Effector CD4-positive, alpha-beta T cell (primary cell): ENCODE data around the gene STRN4.

ENCODE experiments used
- DNase-seq: peaks from one replicate; pipeline ENCODE4 v3.0.0-alpha.2; 2020

STRN4 gene

DNA sequence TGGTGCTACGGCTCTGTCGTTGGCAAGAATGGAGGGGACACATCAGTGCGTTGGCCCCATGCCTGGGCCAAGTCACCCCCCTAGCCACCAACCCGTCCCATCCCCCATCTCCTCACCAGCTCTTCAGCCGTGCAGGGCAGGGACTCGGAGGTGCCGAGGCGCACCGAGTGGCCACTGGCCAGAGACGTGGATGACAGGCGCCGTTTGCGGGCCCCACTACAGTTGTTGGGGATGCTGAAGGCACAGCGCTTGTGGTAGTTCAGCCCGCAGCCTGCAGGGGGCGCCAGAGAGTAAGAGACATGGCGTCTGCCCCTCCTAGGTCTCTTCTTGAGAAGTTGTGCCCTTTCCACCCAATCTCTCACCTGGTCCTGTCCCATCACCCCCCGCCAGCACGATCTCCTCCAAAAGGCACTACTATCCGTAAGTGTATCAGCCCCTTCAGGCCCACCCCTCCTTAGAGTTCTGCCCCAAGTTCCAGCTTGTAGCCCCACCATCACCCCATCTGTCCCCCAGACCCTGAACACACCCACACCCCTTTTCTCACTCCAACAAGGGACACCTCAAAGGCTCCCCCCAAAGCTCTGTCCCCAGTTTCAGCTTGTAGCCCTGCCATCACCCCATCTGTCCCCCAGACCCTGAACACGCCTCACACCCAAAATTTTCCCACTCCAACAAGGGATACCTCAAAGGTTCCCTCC, 41.7 kb downstream of the STRN4 start:
- DNase-seq = peak; percentile 87

- no peak for DNase-seq
Measured at GRCh38 chr19:46700704-46701103, 45.5 kb downstream of the STRN4 start.

DNA sequence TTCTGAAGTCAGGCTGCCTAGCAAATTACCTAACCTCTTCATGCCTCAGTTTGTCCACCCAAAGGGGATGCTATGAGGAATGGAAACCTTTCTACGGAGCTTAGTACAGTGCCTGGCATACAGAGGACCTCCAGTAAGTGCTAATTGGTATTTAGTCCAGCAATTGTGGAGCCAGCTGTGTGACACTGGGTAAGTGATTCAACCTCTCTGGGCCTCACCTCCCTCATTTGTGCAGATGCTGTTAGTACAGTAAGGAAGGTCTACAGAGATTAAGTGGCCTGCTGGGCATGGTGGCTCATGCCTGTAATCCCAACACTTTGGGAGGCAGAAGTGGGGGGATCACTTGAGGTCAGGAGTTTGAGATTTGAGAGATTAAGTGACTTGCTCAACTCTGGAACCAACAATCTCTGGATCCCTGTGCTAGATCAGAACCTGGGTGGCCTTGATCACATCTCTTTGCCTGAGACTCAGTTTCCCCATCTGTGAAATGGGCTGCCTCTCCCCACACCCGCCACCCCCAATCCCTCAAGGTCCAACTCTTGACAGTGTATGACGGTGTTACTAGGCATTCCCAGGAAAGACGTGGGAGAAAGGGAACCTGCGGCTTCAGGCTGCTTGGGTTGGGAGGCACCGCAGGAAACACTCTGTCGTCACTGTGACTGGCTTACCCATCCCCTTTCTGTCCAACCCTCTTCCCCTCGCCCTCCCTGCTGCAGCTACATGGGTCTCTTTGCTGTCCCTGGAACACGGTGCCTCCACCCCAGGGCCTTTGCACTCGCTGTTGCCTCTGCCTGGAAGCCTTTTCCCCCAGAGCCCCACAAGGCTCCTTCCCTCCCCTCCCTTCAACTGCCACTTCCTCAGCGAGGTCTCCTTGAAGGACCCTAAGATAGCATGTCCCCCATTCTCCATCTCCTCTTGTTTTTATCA, 47.6 kb downstream of the STRN4 start:
- DNase-seq = no peak

DNA sequence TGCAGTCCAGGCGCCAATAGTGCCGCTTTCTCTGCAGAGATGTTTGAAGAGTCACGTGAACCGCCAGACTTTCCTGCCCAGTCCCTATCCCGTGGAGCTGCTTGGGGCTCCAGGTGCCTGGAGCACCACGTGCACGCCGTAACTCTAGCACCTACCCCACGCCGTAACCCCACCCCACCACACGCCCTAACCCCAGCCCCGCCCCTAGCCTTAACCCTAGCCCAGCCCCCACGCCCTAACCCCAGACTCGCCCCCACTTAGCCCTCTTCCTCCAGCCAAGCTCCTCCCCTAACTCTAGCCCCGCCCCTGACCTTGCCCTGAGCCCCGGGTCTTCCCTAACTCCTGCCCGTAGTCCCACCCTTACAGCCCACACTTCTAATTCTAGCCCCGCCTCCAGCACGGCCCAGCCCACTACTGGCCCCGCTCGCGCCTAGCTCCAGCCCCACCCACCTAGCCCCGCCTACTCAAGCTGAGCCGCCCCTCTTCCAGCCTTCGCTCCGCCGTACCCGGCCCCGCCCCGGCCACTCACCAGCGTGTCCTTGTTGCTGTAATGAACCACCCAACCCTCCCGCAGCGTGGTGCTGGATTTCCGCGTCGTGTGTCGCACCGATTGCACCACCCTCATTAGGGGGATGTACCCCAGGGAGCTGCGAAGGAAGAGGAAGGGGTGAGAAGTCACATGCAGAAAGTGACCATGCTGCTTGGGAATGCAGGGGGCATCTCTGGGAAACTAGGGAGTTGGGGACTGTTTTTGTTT, 48.9 kb downstream of the STRN4 start:
- no peak for DNase-seq

- DNase-seq = no peak
Measured at GRCh38 chr19:46696866-46697203, 49.4 kb downstream of the STRN4 start.

GRCh38 chr19:46696052-46696451, 50.2 kb downstream of the STRN4 start:
- DNase-seq = no peak

DNA sequence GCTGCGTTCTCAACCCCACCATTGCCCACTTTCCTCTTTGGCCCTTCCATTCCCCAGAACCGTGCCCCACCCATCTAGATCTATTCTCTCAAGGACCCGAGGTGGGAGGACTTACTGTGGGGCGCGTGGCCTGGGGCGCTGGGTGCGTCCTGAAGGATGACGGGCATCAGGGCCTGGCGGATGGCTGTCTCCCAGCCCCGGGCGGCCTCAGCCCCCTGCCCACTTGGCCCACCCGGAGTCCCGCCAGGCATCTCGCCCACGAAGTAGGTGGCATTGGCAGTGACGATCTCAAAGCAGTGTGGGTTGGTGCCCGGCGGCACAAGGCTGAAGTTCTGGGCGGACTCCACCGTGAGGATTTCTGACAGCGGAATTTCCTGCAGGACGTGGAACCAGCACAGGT, 52.5 kb downstream of the STRN4 start:
- no peak for DNase-seq

GRCh38 chr19:46692918-46693722, 53.1 kb downstream of the STRN4 start:
- DNase-seq = no peak

DNA sequence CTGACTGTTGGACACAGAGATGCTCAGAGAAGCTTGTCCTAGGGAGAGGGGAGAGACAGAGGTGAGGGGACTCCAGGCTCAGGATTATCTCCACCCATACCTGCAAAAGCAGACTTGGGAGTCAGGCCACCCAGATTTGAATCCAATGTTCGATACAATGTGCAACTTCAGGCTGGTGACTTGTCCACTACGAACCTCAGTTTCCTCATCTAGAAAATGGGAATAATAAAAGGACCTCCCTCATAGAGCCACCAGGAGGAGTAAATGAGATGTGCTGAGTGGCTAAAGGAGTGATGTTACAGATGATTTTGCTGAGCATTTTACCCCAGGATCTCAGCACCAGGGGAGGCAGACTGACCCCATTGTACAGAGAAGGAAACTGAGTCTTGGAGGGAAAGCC, 54.3 kb downstream of the STRN4 start:
- DNase-seq = no peak

DNA sequence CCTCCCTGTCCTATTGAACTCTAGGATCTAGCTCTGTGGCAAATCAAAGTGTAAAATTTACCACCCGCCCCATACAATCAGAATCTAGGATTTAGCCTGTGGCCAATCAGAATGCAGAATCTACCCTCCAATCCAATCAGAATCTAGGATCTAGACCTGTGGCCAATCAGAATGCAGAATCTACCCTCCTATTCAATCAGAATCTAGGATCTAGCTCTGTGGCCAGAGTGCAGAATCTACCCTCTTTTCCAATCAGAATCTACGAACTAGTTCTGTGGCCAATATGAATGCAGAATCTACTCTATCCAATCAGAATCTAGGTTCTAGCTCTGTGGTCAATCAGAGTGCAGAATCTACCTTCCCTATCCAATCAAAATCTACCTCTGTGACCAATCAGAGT, 55.1 kb downstream of the STRN4 start:
- no peak for DNase-seq

DNA sequence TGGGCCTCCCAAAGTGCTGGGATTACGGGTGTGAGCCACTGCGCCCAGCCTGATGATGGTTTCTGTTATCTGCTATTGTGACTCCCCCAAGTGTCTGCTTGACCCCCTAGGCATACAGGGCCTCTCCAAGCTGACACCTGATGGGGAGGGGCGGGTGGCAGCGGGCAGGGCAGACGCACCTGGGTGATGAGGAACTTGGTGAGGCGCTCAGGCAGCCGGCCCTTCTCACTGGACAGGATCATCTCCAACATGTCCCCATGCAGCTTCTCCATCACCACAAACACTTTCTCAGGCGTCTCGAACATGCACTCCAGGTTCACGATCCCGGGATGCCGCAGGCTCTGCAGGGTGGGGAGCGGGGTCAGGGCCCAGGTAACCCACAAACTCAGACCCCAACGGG, 56.9 kb downstream of the STRN4 start:
- DNase-seq = no peak

DNA sequence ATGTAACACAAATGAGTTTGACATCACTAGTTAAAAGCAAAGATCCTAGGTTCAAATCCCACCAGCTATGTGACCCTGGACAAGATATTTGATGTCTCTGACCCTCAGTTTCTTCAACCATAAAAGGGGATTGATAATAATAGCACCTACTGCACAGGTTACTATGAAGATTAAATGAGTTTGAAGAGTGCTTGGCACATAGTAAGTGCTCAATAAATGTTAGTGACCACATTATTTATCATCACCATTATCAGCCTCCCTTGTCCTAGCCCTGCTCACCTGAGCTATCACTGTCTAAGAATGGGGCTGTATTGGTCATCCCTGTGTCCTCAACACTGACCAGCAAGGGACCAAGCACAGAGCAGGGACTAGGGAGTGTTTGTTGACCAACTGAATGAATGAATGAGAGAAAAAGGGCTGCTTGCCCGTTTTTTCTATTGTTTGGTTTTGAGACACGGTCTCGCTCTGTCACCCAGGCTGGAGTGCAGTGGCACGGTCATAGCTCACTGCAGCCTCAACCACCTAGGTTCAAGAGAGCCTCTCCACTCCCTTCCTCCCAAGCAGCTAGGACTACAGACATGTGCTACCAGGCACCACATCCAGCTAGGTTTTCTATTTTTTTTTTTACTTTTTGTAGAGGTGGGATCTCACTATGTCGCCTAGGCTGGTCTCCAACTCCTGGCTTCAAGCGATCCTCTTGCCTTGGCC, 58.7 kb downstream of the STRN4 start:
- DNase-seq = no peak

- DNase-seq = no peak
Measured at GRCh38 chr19:46685189-46685588, 61.1 kb downstream of the STRN4 start.

DNA sequence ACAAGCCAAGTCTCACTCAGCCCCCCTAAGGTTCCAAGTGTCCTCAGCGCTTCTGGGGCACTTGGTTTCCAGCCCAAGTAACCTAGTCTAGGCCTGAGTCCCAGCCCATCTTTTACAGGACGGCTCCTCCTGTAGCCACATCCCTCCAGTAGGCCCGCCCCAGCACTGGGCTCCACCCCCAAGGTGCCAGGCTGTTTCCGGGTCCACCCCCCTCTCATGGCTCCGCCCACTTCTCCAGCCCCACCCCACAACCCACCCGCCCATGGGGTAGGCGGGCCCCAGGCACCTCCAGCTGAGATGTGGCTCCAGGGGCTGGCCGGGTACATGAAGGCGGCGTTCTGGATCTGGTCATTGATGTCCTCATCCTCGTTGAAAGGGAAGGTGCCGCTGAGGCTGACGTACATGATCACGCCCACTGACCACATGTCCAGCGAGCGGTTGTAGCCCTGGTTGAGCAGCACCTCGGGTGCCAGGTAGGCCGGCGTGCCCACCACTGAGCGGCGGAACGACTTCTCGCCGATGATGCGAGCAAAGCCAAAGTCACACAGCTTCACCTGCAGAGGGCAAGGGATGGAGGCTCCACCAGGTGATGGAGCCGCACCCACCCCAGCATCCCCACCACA, 68.0 kb downstream of the STRN4 start:
- peak; percentile 33 for DNase-seq

GRCh38 chr19:46674416-46675178, 71.7 kb downstream of the STRN4 start:
- DNase-seq = no peak

DNA sequence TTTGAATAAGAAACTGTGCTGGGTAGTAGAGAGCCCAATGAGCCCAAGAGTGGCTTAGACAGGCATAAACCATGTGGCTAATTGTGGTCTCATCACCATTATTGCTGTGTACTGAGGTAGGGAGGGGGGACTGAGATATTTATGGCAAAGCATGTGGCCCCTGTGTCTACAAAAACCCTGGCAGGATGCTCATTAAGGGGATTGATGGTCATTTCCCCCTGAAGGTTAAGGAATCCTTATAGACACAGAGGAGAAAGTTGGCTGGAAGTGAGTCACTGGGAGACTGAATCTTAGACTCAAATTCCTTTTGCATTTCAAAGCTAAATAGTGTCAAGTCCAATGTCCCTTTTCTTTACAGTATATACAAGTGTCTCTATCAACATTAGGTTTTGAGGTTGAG, 75.4 kb downstream of the STRN4 start:
- no peak for DNase-seq
